ENCODE data around the gene PEBP1. TPM values are rescaled to one million over a fixed set of nuclear protein-coding genes. Genes with fewer than 3 reads are reported as not detected.

PEBP1 gene
- polyA plus RNA-seq, 1 donor (not counting 4 experiments of a cell fraction or from before 2014, with no cell fraction given), result 197 TPM

GRCh38 chr12:118145798-118146156 is 9.9 kb downstream of the PEBP1 start:
- no peaks in the 10 kb centered on the region for H4K20me1 ChIP-seq (ENCODE audit: control insufficient read depth, extremely low read depth, insufficient read depth, low read length)
- peaks cover 22 to 23% of the 10 kb centered on the region in 2 experiments for H3K36me3 ChIP-seq (ENCODE audit: control insufficient read depth in 2 of 2, extremely low read depth in 1 of 2, insufficient read depth in 2 of 2, low read length in 2 of 2)
- peaks cover 2% of the 10 kb centered on the region for H3K79me2 ChIP-seq (ENCODE audit: control insufficient read depth, insufficient read depth, low read length)
- H3K9me3 ChIP-seq (ENCODE audit: control insufficient read depth, low read depth, low read length), result no peaks in the 10 kb centered on the region
- DNase-seq (ENCODE audit: low read depth, low spot score) (no peak), FAIRE-seq (no peak)
- dilution Hi-C loops (cut with MboI; ENCODE audit: extremely low pct_ligation_motif_present, low sequenced_read_pairs), result no loop called here
- no peak overlapping the region for H3K9ac ChIP-seq (ENCODE audit: control insufficient read depth, extremely low read depth, insufficient read depth, low read length)
- no peak overlapping the region for H3K27ac ChIP-seq (ENCODE audit: control insufficient read depth, insufficient read depth, low read length)
- no peaks in the 10 kb centered on the region for H3K27me3 ChIP-seq (ENCODE audit: control insufficient read depth, extremely low read depth, insufficient read depth, low read length)
- no peak overlapping the region for H3K4me3 ChIP-seq (ENCODE audit: control insufficient read depth in 2 of 3, extremely low read depth in 1 of 3, insufficient read depth in 2 of 3, low read depth in 1 of 3, low read length in 3 of 3)
- TF ChIP-seq EZH2 (IDR thresholded peaks at IDR 0.05; ENCODE audit: low read length), result no peak
- TF ChIP-seq CTCF (optimal IDR thresholded peaks at IDR 0.05 in 1 of 3, IDR thresholded peaks at IDR 0.05 in 1 of 3, conservative IDR thresholded peaks at IDR 0.05 in 1 of 3; ENCODE audit: extremely low read depth in 1 of 3, insufficient read depth in 2 of 3, low read length in 3 of 3), result no peak
- H3K4me1 ChIP-seq (ENCODE audit: control insufficient read depth, extremely low read depth, insufficient read depth, low read length), result no peaks in the 10 kb centered on the region
- no peaks in the 10 kb centered on the region for H3K9me1 ChIP-seq (ENCODE audit: control insufficient read depth, extremely low read depth, insufficient read depth, low read length)
- H3K4me2 ChIP-seq (ENCODE audit: control insufficient read depth, extremely low read depth, insufficient read depth, low read depth, low read length), result no peak overlapping the region
- H2AFZ ChIP-seq (ENCODE audit: control insufficient read depth, low read length), result no peak overlapping the region

- FAIRE-seq, result no peak
- Histone ChIP-seq H3K27me3 (ENCODE audit: control insufficient read depth, extremely low read depth, insufficient read depth, low read length) (no peaks in the 10 kb centered on the region), H3K27ac (ENCODE audit: control insufficient read depth, insufficient read depth, low read length) (no peak overlapping the region), H3K4me2 (ENCODE audit: control insufficient read depth, extremely low read depth, insufficient read depth, low read depth, low read length) (no peak overlapping the region), H3K4me3 (ENCODE audit: control insufficient read depth in 2 of 3, extremely low read depth in 1 of 3, insufficient read depth in 2 of 3, low read depth in 1 of 3, low read length in 3 of 3) (no peak overlapping the region), H3K9ac (ENCODE audit: control insufficient read depth, extremely low read depth, insufficient read depth, low read length) (no peak overlapping the region), H4K20me1 (ENCODE audit: control insufficient read depth, extremely low read depth, insufficient read depth, low read length) (no peaks in the 10 kb centered on the region), H3K36me3 (ENCODE audit: control insufficient read depth in 2 of 2, extremely low read depth in 1 of 2, insufficient read depth in 2 of 2, low read length in 2 of 2) (peaks cover 22 to 26% of the 10 kb centered on the region in 2 experiments), H2AFZ (ENCODE audit: control insufficient read depth, low read length) (no peak overlapping the region), H3K4me1 (ENCODE audit: control insufficient read depth, extremely low read depth, insufficient read depth, low read length) (no peaks in the 10 kb centered on the region), H3K9me1 (ENCODE audit: control insufficient read depth, extremely low read depth, insufficient read depth, low read length) (no peaks in the 10 kb centered on the region), H3K79me2 (ENCODE audit: control insufficient read depth, insufficient read depth, low read length) (no peaks in the 10 kb centered on the region), H3K9me3 (ENCODE audit: control insufficient read depth, low read depth, low read length) (no peaks in the 10 kb centered on the region)
- TF ChIP-seq CTCF (optimal IDR thresholded peaks at IDR 0.05 in 1 of 3, IDR thresholded peaks at IDR 0.05 in 1 of 3, conservative IDR thresholded peaks at IDR 0.05 in 1 of 3; ENCODE audit: extremely low read depth in 1 of 3, insufficient read depth in 2 of 3, low read length in 3 of 3) (no peak), EZH2 (IDR thresholded peaks at IDR 0.05; ENCODE audit: low read length) (no peak)
- DNase-seq (ENCODE audit: low read depth, low spot score), result no peak
- dilution Hi-C loops (cut with MboI; ENCODE audit: extremely low pct_ligation_motif_present, low sequenced_read_pairs), result no loop called here
Measured at GRCh38 chr12:118148287-118148686, 12.4 kb downstream of the PEBP1 start.

Data from keratinocyte (primary cell).